GM18909 (cell line): ENCODE results near the gene APOL1.
"Not testable (repeated sequence)": the region's sequence is repeated elsewhere in the genome, so short reads cannot be mapped to it uniquely, and the experiment has no call there.

Experiments used
- ATAC-seq: cut with Tn5 transposase; IDR thresholded peaks from one replicate; pipeline ENCODE4 v1.9.1; 2021; ENCODE audit warnings: mild to moderate bottlenecking; ENCODE audit not compliant: unreplicated experiment, poor library complexity

APOL1 gene

GRCh38 chr22:36263886-36264664, 11.1 kb downstream of the APOL1 start:
- ATAC-seq = not testable (repeated sequence)

GRCh38 chr22:36267058-36267457, 14.1 kb downstream of the APOL1 start:
- no peak for ATAC-seq

- ATAC-seq = no peak
Observed at GRCh38 chr22:36267896-36268485, 15.1 kb downstream of the APOL1 start.

- not testable (repeated sequence) for ATAC-seq
Observed at GRCh38 chr22:36271231-36271630, 18.3 kb downstream of the APOL1 start.

GRCh38 chr22:36271951-36272350, 19.0 kb downstream of the APOL1 start:
- not testable (repeated sequence) for ATAC-seq

GRCh38 chr22:36274531-36274930, 21.6 kb downstream of the APOL1 start:
- no peak for ATAC-seq

GRCh38 chr22:36277482-36278291, 24.8 kb downstream of the APOL1 start:
- no peak for ATAC-seq

- ATAC-seq = no peak
Observed at GRCh38 chr22:36279219-36279666, 26.3 kb downstream of the APOL1 start.

GRCh38 chr22:36280379-36280778, 27.4 kb downstream of the APOL1 start:
- ATAC-seq = no peak

GRCh38 chr22:36281781-36282327, 28.9 kb downstream of the APOL1 start:
- no peak for ATAC-seq

GRCh38 chr22:36282328-36282831, 29.4 kb downstream of the APOL1 start:
- no peak for ATAC-seq

- ATAC-seq = no peak
Observed at GRCh38 chr22:36284171-36284571, 31.2 kb downstream of the APOL1 start.

- no peak for ATAC-seq
Observed at GRCh38 chr22:36285017-36285416, 32.1 kb downstream of the APOL1 start.

GRCh38 chr22:36285545-36285944, 32.6 kb downstream of the APOL1 start:
- no peak for ATAC-seq

- no peak for ATAC-seq
Observed at GRCh38 chr22:36286096-36286957, 33.4 kb downstream of the APOL1 start.

- ATAC-seq = no peak
Observed at GRCh38 chr22:36287881-36288515, 35.1 kb downstream of the APOL1 start.

- ATAC-seq = no peak
Observed at GRCh38 chr22:36288571-36289405, 35.9 kb downstream of the APOL1 start.

- no peak for ATAC-seq
Observed at GRCh38 chr22:36289406-36289870, 36.5 kb downstream of the APOL1 start.
